Glutamatergic neuron (in vitro differentiated cells): ENCODE results near the gene LAMA2. TPM values are rescaled to one million over a fixed set of nuclear protein-coding genes. Genes with fewer than 3 reads are reported as not detected.

Source experiments
- DNase-seq: peaks from one replicate; pipeline ENCODE4 v3.0.0; 2022
- H3K27ac Mint-ChIP-seq: one replicate; pipeline ENCODE4 v1.8.0; 2020; ENCODE audit warnings: mild to moderate bottlenecking, mixed read lengths, inconsistent platforms; ENCODE audit not compliant: unreplicated experiment
- H3K27me3 Mint-ChIP-seq: one replicate; pipeline ENCODE4 v1.8.0; 2020; ENCODE audit warnings: mild to moderate bottlenecking, moderate library complexity, mixed read lengths, inconsistent platforms; ENCODE audit not compliant: unreplicated experiment
- H3K36me3 Mint-ChIP-seq: one replicate; pipeline ENCODE4 v1.8.0; 2020; ENCODE audit warnings: mild to moderate bottlenecking, mixed read lengths, inconsistent platforms; ENCODE audit not compliant: unreplicated experiment
- H3K4me1 Mint-ChIP-seq: one replicate; pipeline ENCODE4 v1.8.0; 2020; ENCODE audit warnings: mild to moderate bottlenecking, low read depth, mixed read lengths, inconsistent platforms; ENCODE audit not compliant: unreplicated experiment
- H3K4me3 Mint-ChIP-seq: one replicate; pipeline ENCODE4 v1.8.0; 2020; ENCODE audit warnings: mild to moderate bottlenecking, mixed read lengths, inconsistent platforms; ENCODE audit not compliant: unreplicated experiment
- H3K9me3 Mint-ChIP-seq: one replicate; pipeline ENCODE4 v1.8.0; 2020; ENCODE audit warnings: mild to moderate bottlenecking, moderate library complexity, mixed read lengths, inconsistent platforms; ENCODE audit not compliant: unreplicated experiment
- CTCF ChIP-seq: fragments of 200-600 bp; sonication (generic); IDR thresholded peaks from one replicate; pipeline ENCODE4 v1.5.0; 2021; ENCODE audit not compliant: partially characterized antibody, unreplicated experiment
- total RNA-seq: library from RNA; stranded (reverse); fragmentation: NEBNext Ultra II Directional; extraction: Animal tissue kit (Norgen Biotek cat#: 25700); gene quantifications from one replicate; pipeline ENCODE4 v1.2.1, GENCODE V29; 2021; ENCODE audit not compliant: unreplicated experiment

LAMA2 gene
- total RNA-seq, 1 donor from 2014 or later: 2.4 TPM

GRCh38 chr6:128886706-128887105 lies 3.8 kb downstream of the LAMA2 start:
- no peak for DNase-seq
- peaks cover 5% of the 10 kb centered on the region for H3K4me1 Mint-ChIP-seq
- peaks cover 4% of the 10 kb centered on the region for H3K9me3 Mint-ChIP-seq
- no peak overlapping the region for H3K4me3 Mint-ChIP-seq
- peaks cover 3% of the 10 kb centered on the region for H3K27me3 Mint-ChIP-seq
- TF ChIP-seq CTCF: no peak
- H3K36me3 Mint-ChIP-seq: no peaks in the 10 kb centered on the region
- H3K27ac Mint-ChIP-seq: no peak overlapping the region

- Mint-ChIP-seq H3K27me3 (no peaks in the 10 kb centered on the region), H3K4me1 (peaks cover 2% of the 10 kb centered on the region), H3K36me3 (no peaks in the 10 kb centered on the region), H3K9me3 (no peaks in the 10 kb centered on the region), H3K4me3 (no peak overlapping the region), H3K27ac (no peak overlapping the region)
- DNase-seq: no peak
- TF ChIP-seq CTCF: no peak
Observed at GRCh38 chr6:128888444-128889175, 5.7 kb downstream of the LAMA2 start.

- peaks cover 2% of the 10 kb centered on the region for H3K4me1 Mint-ChIP-seq
- no peak for DNase-seq
- H3K4me3 Mint-ChIP-seq: no peak overlapping the region
- no peak overlapping the region for H3K27ac Mint-ChIP-seq
- no peaks in the 10 kb centered on the region for H3K9me3 Mint-ChIP-seq
- no peaks in the 10 kb centered on the region for H3K27me3 Mint-ChIP-seq
- no peak for TF ChIP-seq CTCF
- no peaks in the 10 kb centered on the region for H3K36me3 Mint-ChIP-seq
Observed at GRCh38 chr6:128889870-128890269, 6.9 kb downstream of the LAMA2 start.

- Mint-ChIP-seq H3K36me3 (no peaks in the 10 kb centered on the region), H3K27me3 (no peaks in the 10 kb centered on the region), H3K9me3 (no peaks in the 10 kb centered on the region), H3K4me1 (peaks cover 2% of the 10 kb centered on the region), H3K4me3 (no peak overlapping the region), H3K27ac (no peak overlapping the region)
- DNase-seq: no peak
- TF ChIP-seq CTCF: no peak
Observed at GRCh38 chr6:128892079-128892478, 9.1 kb downstream of the LAMA2 start.

GRCh38 chr6:128899341-128900050 lies 16.6 kb downstream of the LAMA2 start:
- Mint-ChIP-seq H3K27me3 (no peaks in the 10 kb centered on the region), H3K9me3 (no peaks in the 10 kb centered on the region), H3K27ac (no peak overlapping the region), H3K4me3 (no peak overlapping the region), H3K4me1 (no peaks in the 10 kb centered on the region), H3K36me3 (no peaks in the 10 kb centered on the region)
- DNase-seq: no peak
- no peak for TF ChIP-seq CTCF
